ENCODE results near the gene SPAG8.

The SPAG8 gene

DNA sequence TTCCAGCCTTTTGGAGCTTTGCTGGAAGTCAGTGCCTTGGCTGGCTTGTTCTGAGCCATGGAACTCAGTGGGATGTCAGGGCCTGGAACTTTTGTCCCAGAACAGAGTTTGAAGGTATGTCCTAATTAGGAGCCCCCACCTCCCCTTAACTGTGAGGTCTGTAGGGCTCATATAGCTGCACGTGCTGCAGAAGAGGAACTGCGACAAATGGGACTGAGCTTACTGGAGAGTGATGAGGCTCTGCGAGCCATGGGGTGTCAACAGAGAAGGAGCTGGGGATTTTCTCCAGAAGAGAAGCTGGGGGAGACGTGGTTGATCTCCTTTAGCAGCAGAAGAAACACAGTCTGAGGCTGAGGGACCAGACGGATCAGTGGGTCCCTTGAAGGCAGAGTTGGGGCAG lies 27.9 kb upstream of the SPAG8 start:
- no peak for DNase-seq (ENCODE audit: low spot score)

GRCh38 chr9:35836595-35836994 lies 24.5 kb upstream of the SPAG8 start:
- DNase-seq (ENCODE audit: low spot score) = no peak

- no peak for DNase-seq (ENCODE audit: low spot score)
These were observed 23.7 kb upstream of the SPAG8 start for GRCh38 chr9:35835766-35836165.

DNA sequence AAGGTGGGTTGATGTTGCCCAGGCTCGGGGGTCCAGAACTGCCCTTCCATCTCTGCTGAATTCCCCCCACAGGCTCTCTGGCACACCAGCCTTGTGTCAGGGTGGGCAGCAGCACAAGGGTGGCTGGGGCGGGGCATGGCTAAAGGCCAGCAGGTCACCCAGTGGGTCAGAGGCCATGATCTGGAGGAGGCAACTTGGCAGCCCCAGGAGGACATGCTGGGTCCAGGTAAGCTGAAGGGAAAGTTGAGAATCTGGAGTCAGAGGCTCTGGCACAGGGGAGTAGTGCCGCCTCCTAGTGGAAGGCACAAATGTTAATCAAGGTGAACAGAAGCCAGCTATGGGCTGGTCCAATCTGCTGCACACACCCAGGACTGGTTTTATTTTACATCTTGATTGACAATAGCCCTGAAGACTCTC lies 23.2 kb upstream of the SPAG8 start:
- DNase-seq (ENCODE audit: low spot score) = peak; percentile 50

DNA sequence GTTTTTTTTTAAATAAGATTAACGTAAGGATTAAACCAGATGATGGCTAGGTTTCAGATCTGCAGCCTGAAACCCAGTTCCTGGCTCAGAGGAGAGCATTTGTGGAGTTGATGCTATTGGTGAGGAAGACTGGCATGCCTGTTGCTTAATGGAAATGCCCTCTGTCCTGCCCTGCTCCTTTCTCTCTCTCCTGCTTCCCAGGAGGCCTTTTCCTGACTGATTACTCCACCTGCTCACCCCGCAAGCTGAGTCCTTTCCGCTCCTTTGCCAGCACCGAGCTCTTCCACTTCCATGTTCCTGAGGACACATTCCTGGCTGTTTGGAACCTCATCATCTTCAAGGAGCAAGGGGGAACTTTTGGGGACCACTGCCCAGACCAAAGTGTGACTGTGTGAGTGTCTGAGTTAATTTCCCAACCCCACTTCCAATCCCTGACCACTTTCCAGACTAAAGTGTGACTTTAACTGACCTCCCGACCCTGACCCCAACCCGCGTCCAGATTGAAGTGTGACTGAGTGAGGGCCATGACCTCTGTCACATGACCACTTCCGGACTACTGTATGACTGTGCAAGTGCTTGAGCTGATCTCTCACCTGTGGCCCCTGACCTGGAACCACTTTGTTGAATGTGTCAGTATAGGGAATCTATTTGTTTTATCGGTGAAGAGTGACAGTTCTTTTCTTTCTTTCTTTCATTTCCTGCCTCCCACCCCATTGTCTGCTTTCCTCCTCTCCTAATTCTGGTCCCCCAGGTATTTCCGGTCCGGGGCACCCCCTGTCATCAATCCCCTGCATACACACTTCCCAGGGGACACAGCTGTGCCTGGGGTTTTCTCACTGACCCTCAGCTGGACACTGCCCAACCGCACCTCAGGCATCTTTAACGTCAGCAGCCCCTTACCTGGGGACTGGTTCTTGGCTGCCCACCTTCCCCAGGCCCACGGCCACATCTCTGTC lies 22.5 kb upstream of the SPAG8 start:
- DNase-seq (ENCODE audit: low spot score) = no peak

DNA sequence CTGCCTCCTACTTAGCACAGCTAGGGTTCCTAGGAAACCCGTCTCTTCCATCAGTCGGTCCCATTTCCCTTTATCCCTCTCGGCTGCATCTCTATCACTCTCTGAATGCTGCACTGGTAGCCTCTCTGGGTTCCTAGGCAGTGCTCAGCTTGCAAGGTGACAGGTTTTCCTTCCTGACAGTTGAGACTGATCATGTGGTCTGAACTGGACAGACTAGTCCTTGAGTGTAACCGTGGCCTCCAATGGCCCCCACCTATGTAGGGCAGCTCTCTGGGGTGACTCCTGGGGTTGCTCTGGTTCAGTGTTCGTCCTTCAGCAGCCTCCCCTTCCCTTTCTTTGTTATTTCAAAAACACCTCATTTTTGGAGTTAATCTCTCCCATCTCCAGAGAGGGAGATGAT lies 20.8 kb upstream of the SPAG8 start:
- DNase-seq (ENCODE audit: low spot score) = no peak

DNA sequence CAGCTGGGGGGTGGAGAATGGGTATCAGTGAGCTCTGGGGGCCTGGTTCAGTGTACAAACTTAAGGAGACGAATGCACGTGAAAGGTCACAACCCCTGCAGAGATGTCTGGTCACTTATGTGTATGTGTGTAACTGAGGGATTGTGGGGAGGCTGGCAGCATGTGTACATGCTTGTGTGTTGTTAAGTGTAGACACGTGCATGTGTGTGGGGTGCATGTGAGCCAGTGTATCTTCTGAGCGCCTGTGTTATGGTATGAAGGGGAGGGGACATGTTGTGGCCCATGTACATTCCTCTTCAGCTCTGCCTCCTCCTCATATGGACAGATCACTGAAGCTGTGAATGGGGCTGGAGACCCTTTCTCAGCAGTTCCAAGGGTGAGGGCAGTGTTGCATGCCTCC lies 19.0 kb upstream of the SPAG8 start:
- no peak for DNase-seq (ENCODE audit: low spot score)

DNA sequence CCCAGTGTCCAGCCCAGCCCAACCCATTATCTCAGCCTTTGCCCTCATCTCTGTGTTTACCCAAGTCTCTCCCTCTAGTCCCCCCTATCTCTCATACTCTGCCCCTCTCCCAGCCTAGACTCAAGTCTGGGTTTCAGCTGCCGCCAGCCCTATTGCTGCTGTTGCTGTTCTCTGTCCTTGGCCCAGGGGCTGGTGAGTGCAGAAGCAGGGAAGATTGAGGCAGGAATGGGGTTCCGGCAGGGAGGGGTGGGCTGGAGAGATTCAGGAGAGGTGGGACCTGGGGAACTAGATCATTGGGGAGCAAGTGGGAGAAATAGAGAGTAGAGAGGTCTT lies 17.7 kb upstream of the SPAG8 start:
- peak; percentile 35 for DNase-seq (ENCODE audit: low spot score)

GRCh38 chr9:35829084-35829763 lies 17.2 kb upstream of the SPAG8 start, which contains the start of gene TMEM8B:
Gene TMEM8B (plus strand): TSS chr9:35829228. CDS start chr9:35829448, 220 bp downstream.
- DNase-seq (ENCODE audit: low spot score) = peak; percentile 92

DNA sequence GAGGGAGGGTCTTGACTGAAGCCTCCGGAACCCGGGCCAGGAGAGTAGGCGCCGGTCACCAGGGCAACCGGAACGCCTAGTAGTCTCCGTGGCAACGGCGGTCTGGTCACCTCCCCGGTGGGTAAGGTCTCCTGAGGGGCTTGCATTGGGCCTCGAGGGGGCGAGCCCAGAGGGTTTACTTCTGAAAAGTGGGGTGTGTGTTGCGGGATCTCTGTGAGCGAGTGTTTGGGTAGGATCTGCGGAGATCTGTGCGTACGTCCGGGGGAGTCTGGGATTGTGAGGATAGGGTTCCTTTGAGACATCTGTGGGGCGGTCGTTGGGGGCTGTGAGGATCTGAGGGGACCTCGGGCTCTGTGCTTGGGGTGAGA lies 16.6 kb upstream of the SPAG8 start, which contains the start of gene FAM221B:
Gene FAM221B, minus strand, starts transcription at position 17 of the 368 bp plus-strand sequence. CDS start 2,571 bp downstream, outside the sequence.
- no peak for DNase-seq (ENCODE audit: low spot score)

DNA sequence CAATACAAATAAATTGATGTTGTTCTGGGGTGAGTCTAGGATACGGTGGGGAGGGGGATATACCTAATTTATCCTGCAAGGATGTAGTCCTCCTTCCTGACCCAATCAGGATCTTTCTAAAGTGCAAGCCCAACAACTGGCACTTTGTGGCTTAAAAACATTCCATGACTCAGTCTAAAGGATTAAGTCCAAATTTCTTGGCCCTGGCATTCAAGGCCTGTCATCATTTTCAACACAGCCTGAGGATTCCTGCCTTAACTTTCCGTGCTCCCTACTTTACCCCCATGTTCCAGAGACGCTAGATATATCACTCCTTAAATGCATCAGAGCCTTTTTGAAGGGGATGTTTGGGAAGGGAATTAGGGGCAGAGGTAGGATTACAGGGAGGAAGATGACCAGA lies 15.4 kb upstream of the SPAG8 start:
- DNase-seq (ENCODE audit: low spot score) = no peak

DNA sequence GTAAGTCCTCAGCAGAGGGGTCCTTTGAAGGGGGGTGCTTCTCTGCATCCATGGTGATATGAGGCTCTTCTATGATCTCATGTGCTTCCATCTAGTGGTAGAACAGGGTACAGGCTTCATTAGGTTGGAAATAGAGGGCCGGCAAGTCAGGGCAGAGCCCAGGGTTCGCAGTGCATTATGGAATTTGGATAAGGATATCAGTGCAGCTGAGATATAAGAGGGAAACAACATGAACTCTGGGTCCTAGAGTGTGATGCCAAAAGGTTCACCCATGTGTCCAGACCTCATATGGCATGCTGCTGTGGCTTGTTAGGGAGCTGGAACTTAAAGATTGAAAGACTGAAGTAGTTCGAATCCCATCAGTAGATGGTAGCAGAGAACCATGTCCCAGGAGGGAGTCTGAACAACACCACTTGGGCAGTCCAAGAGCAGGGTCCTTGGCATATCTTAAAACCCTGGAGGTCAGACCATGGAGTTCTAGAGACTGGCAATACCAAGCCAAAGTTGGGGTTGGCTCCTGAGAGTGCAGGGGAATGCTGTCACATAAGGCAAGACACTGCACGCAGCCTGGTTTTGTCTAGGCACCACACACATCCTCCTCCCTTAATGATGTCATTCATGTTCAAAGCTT lies 14.1 kb upstream of the SPAG8 start:
- peak; percentile 85 for DNase-seq (ENCODE audit: low spot score)

DNA sequence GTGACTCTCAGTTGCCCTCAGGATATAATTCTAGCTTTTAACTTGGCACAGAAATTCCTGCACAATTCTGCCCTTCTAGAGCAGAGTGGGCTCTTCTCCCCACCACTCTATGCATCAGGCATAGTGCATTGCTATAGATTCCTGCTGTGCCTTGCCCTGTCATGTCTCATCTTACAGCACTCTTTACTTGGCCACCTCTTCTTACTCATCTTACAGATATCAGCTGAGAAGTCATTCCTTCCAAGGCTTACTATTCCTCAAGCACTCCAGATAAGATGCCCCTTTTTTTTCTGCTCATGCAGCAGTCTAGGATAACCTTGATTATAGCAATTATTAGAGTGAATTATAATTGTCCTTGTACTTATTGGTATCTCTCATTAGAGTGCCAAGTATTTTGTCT lies 10.9 kb upstream of the SPAG8 start:
- DNase-seq (ENCODE audit: low spot score) = no peak

DNA sequence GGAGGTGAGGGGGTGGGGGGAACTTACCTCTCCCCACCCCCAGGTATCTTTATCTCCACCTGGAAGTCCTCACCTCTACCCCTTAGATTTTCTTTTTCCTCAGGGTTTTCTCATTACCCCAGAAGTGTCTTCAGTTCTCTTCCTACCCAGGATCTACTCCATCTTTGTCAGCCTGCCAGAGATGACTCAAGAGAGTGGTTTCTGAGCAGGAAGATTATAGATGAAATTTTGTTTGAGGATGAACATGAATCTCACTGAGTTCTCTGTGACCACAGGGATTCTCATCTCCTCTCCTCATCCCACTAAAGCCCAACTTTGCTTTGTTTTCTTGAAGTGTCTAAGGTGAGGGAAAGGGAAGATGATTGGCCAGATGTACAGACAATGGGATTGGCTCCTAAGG lies 8.0 kb upstream of the SPAG8 start:
- no peak for DNase-seq (ENCODE audit: low spot score)

GRCh38 chr9:35818341-35818740 lies 6.3 kb upstream of the SPAG8 start:
- no peak for DNase-seq (ENCODE audit: low spot score)

- peak; percentile 28 for DNase-seq (ENCODE audit: low spot score)
These were observed 4.6 kb upstream of the SPAG8 start for GRCh38 chr9:35816708-35817107.

GRCh38 chr9:35814841-35815543 lies 2.9 kb upstream of the SPAG8 start, which contains the start of gene HINT2:
Gene HINT2 (minus strand): TSS chr9:35815042. CDS start chr9:35814979, 63 bp downstream.
- peak; percentile 99 for DNase-seq (ENCODE audit: low spot score)

DNA sequence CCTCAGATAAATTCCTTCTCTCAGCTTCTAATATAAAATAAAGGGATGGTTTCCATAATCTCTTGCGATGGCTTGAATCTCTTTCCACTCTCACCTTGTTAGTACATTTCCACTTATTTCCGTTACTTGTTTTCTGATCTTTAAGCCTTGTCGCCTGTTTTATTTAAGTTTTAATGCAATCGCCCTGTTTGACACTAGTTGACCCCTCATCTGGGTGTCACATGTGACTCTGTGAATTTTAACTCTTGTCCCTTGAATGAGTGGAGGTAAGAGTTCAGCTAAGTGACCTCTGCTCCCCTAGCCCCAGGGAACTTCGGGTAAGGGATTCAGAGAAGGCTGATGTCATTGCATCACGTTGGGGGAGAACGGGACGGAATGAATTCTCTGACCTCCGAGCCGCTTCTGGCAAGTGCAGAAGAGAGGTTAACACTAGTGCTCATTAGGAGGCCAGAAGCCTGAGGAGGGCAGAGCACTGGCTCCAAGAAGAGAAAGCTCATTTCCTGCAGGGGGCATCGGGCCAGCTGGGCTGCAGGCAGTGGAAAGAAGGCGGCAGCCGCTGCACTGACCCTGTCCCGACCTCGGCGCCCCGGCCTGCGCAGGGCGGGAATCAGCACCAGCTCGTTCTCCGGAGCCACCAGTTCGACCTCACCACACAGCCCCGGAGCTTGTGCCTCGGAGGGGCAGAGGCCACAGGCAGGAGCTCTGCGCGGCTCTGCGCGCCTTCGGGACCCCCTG lies 2.2 kb upstream of the SPAG8 start:
- DNase-seq (ENCODE audit: low spot score) = peak; percentile 82

DNA sequence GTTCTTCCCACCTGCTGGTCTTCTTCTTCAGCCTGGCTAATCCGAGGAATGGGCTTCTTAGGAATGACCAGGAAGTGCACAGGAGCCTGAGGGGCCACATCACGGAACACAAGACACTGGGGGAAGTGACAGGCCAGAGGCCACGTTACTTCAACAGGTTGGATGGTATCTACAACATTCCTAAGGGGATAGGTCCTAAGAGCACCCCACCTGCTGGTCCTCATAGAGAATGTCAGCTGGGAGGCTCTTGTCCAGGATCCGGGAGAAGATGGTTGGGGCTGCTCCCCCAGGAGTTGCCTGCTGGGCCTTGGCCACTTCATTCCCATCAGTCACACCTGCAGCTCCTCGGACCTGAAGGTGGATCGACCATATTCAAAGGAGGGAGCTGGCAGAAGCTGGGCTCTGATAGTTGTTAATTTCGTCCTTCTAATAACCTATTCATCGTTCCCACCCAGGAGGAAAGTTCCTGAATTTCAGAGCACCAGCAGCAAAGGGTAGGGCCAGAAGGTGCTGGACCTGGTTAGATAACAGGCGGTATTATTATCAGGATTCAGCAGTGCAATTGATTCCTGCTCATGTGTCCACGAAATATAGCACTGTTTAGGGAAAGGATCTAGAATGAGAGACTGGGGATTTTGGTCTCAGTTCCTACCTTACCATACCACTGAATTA lies 1.5 kb upstream of the SPAG8 start:
- DNase-seq (ENCODE audit: low spot score) = no peak

- no peak for DNase-seq (ENCODE audit: low spot score)
These were observed 559 bp downstream of the SPAG8 start for GRCh38 chr9:35811381-35812024.
